Gastroesophageal sphincter (tissue), 3 donors: Measurements from ENCODE around the gene MACF1.
"Not testable (repeated sequence)": the region's sequence is repeated elsewhere in the genome, so short reads cannot be mapped to it uniquely, and the experiment has no call there.

Experiments used
- CTCF ChIP-seq, 4 experiments: fragments of 200-600 bp in 2 of 4; fragments of 450-650 bp in 2 of 4; sonication (generic) in 1 of 4; IDR thresholded peaks; one replicate each; pipeline ENCODE4 v1.5.1; 2017 to 2019; ENCODE audit warnings: antibody characterized with exemption in 4 of 4, mild to moderate bottlenecking in 2 of 4, moderate library complexity in 2 of 4
- POLR2A ChIP-seq, 2 donors: fragments of 450-650 bp; IDR thresholded peaks; one replicate each; pipeline ENCODE4 v1.6.1; 2017; ENCODE audit warnings: antibody characterized with exemption in 2 of 2, mild to moderate bottlenecking in 2 of 2, moderate library complexity in 1 of 2

DNA sequence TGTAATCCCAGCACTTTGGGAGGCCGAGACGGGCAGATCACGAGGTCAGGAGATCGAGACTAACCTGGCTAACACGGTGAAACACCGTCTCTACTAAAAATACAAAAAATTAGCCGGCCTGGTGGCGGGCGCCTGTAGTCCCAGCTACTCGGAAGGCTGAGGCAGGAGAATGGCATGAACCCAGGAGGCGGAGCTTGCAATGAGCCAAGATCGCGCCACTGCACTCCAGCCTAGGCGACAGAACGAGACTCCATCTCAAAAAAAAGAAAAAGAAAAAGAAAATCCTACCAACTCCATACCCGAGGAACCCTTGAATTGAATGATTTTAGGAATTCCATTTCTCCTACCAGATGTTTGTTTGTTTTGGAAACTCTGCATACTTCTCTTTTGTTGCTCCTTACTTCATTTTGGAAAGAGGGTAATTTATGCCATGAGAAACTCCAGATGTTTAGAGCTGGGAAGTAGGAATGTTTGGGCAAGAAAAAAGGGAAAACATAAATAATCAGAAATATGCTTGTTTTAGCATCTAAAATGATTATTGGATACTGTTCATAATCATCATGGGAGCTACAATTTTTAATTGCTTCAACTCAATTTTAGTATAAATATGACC, 262.7 kb downstream of the MACF1 start:
- not testable (repeated sequence) for TF ChIP-seq POLR2A (IDR thresholded peaks at IDR 0.05)
- TF ChIP-seq CTCF (IDR thresholded peaks at IDR 0.05), result peak in 2 of 4 experiments; percentile 3 to 23
